RKO (cell line): ENCODE measurements around the gene CACNA1E.

Source experiments
- DNase-seq: peaks from one replicate; pipeline ENCODE4 v3.0.0-alpha.2; 2016; ENCODE audit warnings: low spot score

Gene CACNA1E

DNA sequence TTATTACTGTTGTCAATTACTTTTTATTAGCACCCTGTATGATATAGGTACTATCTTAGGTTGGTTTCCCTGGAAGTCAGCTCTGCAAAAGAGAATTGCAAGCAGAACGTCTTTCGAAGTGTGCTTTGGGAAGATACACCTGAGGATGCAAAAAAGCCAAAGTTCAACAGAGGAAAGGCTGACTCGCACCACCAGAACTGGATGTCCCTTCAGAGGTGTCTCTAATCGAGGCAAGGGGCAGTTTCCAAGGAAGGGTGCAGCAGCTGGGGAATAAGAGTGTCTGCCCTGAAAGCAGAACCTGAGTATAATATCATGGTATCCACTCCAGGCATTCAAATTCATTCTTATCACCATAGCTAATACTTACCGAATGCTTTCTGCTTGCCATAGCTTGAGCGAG is 149.6 kb downstream of the CACNA1E start:
- DNase-seq, result no peak

DNA sequence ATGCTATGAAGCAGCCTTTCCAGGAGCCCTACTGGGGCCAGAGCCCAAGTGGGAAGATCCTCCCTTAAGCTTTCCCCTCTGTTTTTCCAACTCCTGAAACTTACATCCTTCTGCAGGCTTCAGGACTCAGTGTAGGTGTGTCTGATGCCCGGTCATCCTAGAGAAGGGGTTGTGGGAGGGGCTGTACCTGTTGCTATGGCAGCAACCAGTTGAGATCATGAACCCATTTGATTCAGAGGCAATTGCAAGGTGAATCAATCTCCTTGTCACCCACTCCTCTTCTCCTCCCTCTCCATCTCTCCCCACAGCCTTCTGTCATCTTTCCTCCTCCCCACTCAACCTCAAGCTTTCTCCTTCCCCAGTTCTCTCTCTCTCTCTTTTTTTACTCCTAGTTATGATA is 151.8 kb downstream of the CACNA1E start:
- no peak for DNase-seq

DNA sequence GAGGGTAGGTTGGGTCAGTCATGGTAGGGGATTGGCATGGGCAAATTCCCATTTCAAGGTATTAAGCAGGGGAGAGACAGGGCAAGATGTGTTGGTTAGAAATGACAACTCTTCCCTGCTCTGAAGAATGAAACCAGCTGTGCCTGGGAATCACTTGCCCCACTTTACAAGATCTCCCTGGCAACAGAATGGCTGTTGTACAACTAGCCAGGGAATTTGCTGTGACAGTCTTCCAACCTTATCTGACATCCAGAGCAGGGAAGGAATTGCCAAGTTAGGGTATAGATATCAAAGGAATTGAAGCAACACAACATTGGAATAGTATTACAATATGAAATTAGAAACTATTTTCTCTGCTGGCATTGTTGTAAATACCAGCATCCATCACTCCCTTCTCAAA is 154.7 kb downstream of the CACNA1E start:
- no peak for DNase-seq

DNA sequence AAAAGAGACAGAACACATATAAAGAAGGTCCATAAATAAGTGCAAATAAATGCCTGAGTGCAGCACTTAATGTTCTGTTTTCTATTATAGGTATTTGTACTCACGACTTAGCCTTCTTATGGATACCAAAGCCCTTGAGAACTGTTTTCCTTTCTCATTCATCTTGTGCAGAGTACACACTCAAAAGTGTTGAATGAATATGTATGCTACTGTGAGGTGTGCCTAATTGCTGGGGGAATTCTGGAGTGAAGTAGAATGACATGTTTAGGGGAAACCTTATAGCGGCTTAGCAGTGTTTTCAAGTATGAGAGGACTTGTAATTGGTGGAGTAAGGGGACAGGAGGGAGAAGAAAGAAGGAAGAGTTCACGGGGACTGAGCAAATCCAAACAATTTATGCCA is 157.6 kb downstream of the CACNA1E start:
- no peak for DNase-seq

- DNase-seq, result no peak
These were observed 160.3 kb downstream of the CACNA1E start for GRCh38 chr1:181643631-181644030.

GRCh38 chr1:181645171-181645570 is 161.9 kb downstream of the CACNA1E start:
- DNase-seq, result no peak

DNA sequence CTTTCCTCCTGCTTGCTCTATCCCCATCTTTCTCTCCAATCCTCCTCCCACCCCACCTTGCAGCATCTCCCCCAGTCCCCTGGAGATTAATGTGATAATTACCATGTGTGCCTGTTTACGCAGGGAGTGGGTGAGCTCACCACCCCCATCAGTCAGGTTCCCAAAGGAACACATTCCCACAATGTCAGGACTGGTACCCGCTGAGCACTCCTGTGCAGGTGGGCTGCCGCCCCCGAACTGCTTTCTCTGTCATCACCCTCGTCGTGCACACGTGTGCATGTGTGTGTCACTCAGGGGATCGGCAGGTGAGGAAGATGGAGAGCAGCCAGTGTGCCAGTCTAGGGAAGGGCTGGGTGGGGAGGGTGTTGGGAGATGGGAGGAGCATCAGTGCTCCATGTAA is 163.4 kb downstream of the CACNA1E start:
- DNase-seq, result no peak

GRCh38 chr1:181647314-181648035 is 164.2 kb downstream of the CACNA1E start:
- DNase-seq, result no peak

DNA sequence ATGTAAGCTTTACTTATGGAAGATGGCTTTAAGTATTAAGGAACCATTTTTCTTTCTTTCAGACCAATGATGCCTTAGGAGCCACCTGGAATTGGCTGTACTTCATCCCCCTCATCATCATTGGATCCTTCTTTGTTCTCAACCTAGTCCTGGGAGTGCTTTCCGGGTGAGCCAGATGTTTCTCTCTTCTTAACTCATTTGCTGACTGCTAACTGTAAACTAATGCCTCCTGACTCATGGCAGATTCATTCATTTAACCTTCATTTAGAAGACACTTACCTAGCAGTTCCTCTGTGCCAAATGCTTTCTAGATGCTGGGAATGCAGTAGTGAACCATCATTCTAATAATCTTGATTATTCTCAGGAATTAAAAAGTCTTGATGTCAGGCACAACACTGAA is 168.0 kb downstream of the CACNA1E start:
- no peak for DNase-seq

GRCh38 chr1:181655756-181656155 is 172.4 kb downstream of the CACNA1E start:
- DNase-seq, result peak; percentile 48

- peak; percentile 52 for DNase-seq
These were observed 173.2 kb downstream of the CACNA1E start for GRCh38 chr1:181656491-181656890.

- DNase-seq, result no peak
These were observed 175.3 kb downstream of the CACNA1E start for GRCh38 chr1:181658581-181658980.

GRCh38 chr1:181659321-181659957 is 176.1 kb downstream of the CACNA1E start:
- DNase-seq, result no peak

DNA sequence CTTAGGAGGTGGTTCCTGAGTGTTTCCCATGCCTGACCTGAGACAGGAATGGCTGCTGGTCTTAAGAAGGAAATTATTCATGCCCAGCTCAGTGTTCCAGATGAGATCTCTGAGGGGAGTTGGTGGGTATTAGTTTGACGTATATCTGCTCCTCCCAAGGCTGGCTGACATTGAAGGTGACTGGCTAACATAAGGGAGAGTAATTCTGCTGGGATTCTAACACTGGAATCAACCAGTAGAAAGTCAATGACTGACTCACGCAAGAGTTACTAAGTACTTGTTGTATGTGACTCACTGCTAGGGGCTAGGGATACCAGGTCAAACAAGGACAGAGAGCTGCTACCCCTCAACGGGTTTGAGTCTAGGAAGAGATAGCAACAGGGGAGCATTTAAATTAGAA is 177.3 kb downstream of the CACNA1E start:
- DNase-seq, result peak; percentile 10

GRCh38 chr1:181661569-181661968 is 178.3 kb downstream of the CACNA1E start:
- DNase-seq, result no peak

DNA sequence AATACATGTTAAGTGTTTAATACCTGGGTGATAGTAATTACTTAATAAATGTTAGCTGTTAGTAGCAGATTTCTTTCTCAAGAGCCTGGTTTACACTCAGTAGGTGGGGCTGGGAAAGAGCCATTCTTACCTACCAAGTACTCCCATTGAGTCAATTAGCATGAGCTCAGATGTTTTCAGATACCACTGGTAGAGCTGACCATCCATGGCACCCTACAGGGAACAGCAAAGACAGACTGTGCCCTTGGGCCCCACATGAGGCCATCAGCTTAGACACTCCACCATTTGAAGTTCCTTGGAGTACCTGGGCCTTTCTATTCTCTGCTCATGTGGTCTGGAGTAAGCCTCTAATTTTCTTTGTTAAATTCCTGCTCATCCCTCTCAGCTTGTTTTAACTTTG is 179.3 kb downstream of the CACNA1E start:
- no peak for DNase-seq

- no peak for DNase-seq
These were observed 181.2 kb downstream of the CACNA1E start for GRCh38 chr1:181664543-181664942.

GRCh38 chr1:181669246-181669645 is 185.9 kb downstream of the CACNA1E start:
- no peak for DNase-seq

DNA sequence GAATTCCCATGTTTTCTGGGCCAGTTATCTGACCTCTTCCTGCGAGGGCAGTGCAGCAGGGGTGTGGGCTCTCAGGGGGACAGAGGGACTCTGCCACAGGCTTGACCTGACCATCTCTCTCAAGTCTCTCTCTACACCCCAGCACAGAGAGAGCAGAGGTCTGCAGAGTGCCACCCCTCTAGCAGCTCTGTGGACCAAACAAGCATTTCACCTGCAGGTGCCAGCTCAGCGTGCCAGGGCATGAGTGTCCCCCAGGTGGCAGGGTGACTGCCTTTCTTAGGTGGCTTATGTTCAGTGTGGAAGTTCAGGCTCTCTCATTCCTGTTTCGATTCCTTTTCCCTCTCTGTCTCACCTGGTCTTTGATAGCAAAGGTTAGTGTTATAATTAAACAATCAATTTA is 191.3 kb downstream of the CACNA1E start:
- no peak for DNase-seq

DNA sequence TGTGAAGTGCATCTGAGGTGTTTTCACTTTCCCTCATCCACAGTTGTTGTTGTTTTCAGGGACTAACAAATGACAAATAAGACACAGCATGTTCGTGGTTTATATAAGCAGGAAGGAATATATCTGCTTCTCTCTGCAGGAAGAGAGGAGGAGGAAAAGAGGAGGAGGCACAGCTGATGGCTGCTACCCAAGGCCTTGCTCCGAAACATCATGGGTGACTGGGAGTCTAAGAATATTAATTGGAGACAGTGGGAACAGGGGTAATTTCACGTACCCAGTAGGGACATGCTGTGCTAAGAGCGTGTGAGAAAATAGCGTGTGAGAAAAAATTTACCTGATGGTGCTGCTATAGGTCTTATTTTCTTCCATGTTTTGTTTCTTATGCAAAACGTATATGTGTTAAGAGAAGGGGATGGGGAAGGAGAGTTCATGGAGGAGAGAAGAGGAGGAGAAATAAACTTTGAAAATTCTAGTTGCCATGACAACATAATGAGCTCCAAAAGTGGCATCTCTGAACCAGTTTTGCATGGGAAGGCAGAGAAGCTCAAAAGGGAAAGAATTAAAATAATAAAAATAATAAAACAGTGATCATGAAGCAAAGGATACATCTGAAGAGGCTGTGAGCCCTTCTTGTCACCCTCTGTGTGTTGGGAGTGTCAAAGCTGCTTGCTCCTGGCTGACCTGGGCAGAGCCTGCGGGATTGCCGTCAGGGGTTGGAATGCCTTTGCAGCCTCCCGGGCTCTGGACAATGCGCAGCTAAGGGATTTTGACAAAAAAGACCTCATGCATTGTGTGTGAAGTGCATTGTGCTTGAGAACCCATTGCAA is 192.0 kb downstream of the CACNA1E start:
- no peak for DNase-seq

GRCh38 chr1:181675918-181676190 is 192.5 kb downstream of the CACNA1E start:
- no peak for DNase-seq

- DNase-seq, result peak; percentile 53
These were observed 193.0 kb downstream of the CACNA1E start for GRCh38 chr1:181676269-181676668.

GRCh38 chr1:181680332-181680731 is 197.0 kb downstream of the CACNA1E start:
- DNase-seq, result no peak
